HG03521 (cell line): ENCODE data around the gene MYH7B.

Experiments used
- ATAC-seq: cut with Tn5 transposase; IDR thresholded peaks from one replicate; pipeline ENCODE4 v1.9.1; 2021; ENCODE audit warnings: mild to moderate bottlenecking, moderate library complexity; ENCODE audit not compliant: unreplicated experiment

Gene MYH7B

DNA sequence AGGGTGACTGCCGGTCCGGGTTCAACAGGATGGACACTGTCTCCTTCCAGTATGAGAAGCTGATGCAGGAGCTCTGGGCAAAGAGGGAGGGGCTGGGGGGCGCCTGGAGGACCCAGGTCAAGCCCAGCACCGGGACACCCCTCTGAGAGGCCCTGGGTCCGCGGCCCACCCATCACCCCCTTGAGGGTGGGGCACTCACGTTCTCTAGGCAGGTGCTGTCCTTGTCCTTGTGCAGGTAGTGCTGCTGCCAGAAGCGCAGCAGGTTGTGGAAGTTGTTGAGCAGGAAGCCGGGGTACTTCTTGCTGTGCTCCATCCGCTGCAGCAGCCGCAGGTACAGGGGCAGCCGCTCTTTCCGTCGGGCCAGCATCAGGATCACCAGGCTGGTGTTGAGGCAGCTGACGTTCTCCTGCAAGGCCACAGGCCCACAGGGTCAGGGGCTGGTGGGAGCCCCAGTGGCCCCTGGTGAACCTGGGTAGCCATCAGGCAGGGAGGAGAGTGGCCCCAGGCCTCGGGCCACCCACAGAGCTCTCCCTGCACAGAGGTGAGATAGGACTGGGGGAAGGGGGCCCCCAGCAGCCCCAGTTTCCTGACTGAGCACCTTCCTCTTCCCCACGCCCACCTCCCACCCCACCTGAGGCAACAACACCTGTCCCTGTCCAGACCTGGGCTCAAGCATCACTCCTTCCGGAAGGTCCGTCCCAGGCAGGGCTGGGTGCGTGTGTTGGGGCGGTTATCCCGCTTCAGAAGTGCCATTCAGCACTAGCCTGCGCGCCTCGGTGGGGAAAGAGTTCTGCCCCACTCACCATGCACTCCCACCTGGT, 47.8 kb downstream of the MYH7B start:
- ATAC-seq, result no peak

DNA sequence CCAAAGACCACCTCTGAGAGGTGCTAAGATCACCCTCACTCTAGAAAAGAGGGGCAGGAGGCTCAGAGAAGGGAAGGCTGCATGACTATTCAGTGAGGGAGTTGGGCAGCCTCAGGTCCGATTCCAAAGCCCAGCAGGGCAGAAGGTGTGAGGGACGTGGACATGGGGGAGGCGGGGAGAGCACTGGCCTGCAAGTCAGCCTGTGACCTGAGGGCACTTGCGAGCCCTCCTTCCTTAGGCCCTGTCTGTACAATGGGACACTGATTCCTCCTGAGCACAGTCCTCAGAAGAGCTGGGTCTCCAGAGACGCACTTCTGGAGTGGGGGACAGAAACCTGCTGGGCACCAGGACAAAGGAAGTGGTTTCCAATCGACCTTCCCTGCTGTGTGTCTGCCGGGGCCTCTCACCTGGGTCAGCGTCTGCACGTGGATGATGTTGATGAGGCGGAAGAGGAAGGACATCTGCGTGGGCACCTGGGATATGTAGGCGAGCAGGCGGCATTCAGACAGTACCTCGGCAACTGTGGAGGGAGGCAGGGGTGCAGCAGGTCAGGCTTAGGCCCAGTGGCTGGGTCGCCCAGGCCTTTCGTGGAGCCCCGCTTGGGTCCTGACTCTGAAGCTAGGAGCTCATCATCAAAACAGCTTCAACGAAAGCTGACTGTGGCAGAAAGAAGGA, 48.5 kb downstream of the MYH7B start:
- no peak for ATAC-seq

DNA sequence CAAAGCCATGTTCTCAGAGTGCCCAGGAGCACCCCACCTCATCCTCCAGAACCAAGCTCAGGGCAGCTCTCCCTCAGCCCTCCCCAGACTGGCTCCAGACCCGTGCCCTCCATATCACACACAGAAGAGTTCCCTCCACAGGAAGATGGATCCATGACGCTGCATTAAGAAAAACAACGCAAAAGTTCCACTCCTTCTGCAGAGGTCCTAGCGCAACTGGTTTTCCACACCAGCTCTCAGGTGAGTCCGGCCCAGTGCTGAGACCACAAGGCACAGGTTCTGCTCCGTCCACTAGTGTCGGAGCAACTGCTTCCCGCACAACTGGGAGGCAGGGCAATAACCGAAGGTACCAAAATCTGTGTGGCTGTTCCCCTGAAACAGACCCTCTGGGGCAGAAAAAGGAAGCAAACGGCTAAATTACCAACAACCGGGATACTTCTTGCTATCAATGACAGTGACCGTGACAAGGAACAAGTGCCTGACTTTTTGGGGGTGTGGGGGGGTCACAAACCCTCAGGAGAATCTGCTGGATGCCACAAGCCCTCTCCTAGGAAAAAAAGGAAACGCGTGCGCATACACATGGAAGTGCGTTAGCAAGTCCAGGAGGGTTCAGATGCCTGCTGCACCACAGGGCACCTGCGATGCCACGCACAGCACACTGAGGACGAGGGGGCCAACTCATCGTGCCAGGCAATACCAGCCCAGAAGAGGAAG, 49.2 kb downstream of the MYH7B start:
- ATAC-seq, result no peak
